Mucosa of descending colon (tissue), 3 donors: ENCODE measurements around the gene ORC6. TPM values are rescaled to one million over a fixed set of nuclear protein-coding genes. Genes with fewer than 3 reads are reported as not detected.

Experiments used
- ATAC-seq: fragments of 200-7000 bp; cut with Tn5 transposase; one replicate; pipeline ENCODE4 v1.9.1; 2020; ENCODE audit warnings: mild to moderate bottlenecking, moderate library complexity
- DNase-seq, 3 donors: peaks; one replicate each; pipeline ENCODE4 v3.0.0-alpha.2; 2020
- H3K36me3 ChIP-seq: fragments of 200-600 bp; one replicate; pipeline ENCODE4 v1.8.0; 2021; ENCODE audit warnings: low read depth, mild to moderate bottlenecking
- H3K4me1 ChIP-seq: fragments of 200-600 bp; one replicate; pipeline ENCODE4 v1.8.0; 2021; ENCODE audit warnings: low read depth, mild to moderate bottlenecking
- H3K4me3 ChIP-seq: fragments of 200-600 bp; one replicate; pipeline ENCODE4 v1.8.0; 2021; ENCODE audit warnings: mild to moderate bottlenecking
- H3K9me3 ChIP-seq: fragments of 200-600 bp; one replicate; pipeline ENCODE4 v1.8.0; 2021; ENCODE audit warnings: mild to moderate bottlenecking
- CTCF ChIP-seq: fragments of 200-600 bp; IDR thresholded peaks from one replicate; pipeline ENCODE4 v1.8.0; 2022; ENCODE audit warnings: antibody characterized with exemption, mild to moderate bottlenecking
- intact Hi-C, 2 donors: fragments of 100-400 bp; cut with DNase I in 1 of 2; cut with micrococcal nuclease in 1 of 2; formaldehyde crosslinking; loops; one replicate each; pipeline versions ENCODE4 v1.11.0 to v1.11.1; 2022; cut with DNase I, micrococcal nuclease
- total RNA-seq, 3 donors: library from RNA; stranded (reverse); fragmentation: NEBNext Ultra II Directional in 2 of 3; extraction: Animal tissue kit (Norgen Biotek cat#: 25700) in 2 of 3; gene quantifications; one replicate each; pipeline versions ENCODE4 v1.2.1 to v1.2.4, GENCODE V29; 2021 to 2023
- donor health status: DM: no; HTN: no; CAD: no; lungs with moderate emphysema.
- donor health status: DM: no; HTN: no; CAD: no.
- donor health status: DM: no; HTN: yes; CAD: no.

The ORC6 gene
- total RNA-seq, 3 donors from 2014 or later = 3.5 to 10.3 (median 3.8) TPM

- H3K4me1 ChIP-seq = no peaks in the 10 kb centered on the region
- intact Hi-C loops = no loop called here
- DNase-seq (no peak), ATAC-seq (no peak)
- no peaks in the 10 kb centered on the region for H3K36me3 ChIP-seq
- no peak overlapping the region for H3K4me3 ChIP-seq
- no peaks in the 10 kb centered on the region for H3K9me3 ChIP-seq
- TF ChIP-seq CTCF = no peak
Observed at GRCh38 chr16:46746821-46747776, 57.6 kb downstream of the ORC6 start.

Other genes starting within 250 kb of the ORC6 start
- 1 to 10 TPM in 2 of 3 donors, under 1 TPM in 1; 0.63 to 7.7 (median 2.3) TPM for gene SHCBP1, start 68.3 kb upstream of the ORC6 start, total RNA-seq
- gene VPS35, start 481 bp upstream of the ORC6 start, total RNA-seq = 10 to 100 TPM; 78.4 to 97.1 (median 84.8) TPM
- under 1 TPM; 0.03 to 0.63 (median 0.41) TPM for gene MYLK3, start 58.7 kb downstream of the ORC6 start, total RNA-seq
- gene C16orf87, start 141.5 kb downstream of the ORC6 start, total RNA-seq = 1 to 10 TPM; 5.3 to 8.3 (median 5.4) TPM
- 10 to 100 TPM in 2 of 3 donors, 1 to 10 TPM in 1; 9.2 to 20.8 (median 10.5) TPM for gene GPT2, start 194.7 kb downstream of the ORC6 start, total RNA-seq